NB4 (cell line): ENCODE results near the gene SND1.

Source experiments
- CTCF ChIP-seq: IDR thresholded peaks from one replicate; pipeline ENCODE4 v1.5.1; 2012; ENCODE audit warnings: low read depth, low read length
- MAX ChIP-seq: IDR thresholded peaks from 2 replicates; pipeline ENCODE4 v1.6.1; 2011; ENCODE audit warnings: low read depth, low read length
- POLR2A ChIP-seq: IDR thresholded peaks from 2 replicates; pipeline ENCODE4 v1.6.1; 2011; ENCODE audit warnings: mild to moderate bottlenecking; ENCODE audit not compliant: insufficient read length; ENCODE audit errors: extremely low read depth

GRCh38 chr7:127650847-127651555 lies 993 bp upstream of the SND1 start:
- no peak; the same call in 1 of the 2 replicates for TF ChIP-seq MAX
- no peak for TF ChIP-seq CTCF
- TF ChIP-seq POLR2A, result no peak
